Liver (tissue), 3 donors: ENCODE data around the gene CARMIL1.

Source experiments
- CTCF ChIP-seq: fragments of 150-350 bp; IDR thresholded peaks from 2 replicates; pipeline ENCODE4 v1.5.1; 2017; ENCODE audit warnings: improper control_type of control experiment, low read depth, low read length; ENCODE audit not compliant: missing input control
- FOXA2 ChIP-seq: IDR thresholded peaks from 2 replicates; pipeline ENCODE4 v1.6.1; 2016; ENCODE audit warnings: antibody characterized with exemption
- RAD21 ChIP-seq, 2 donors: IDR thresholded peaks; 2 replicates each; pipeline ENCODE4 v1.6.1; 2016; ENCODE audit warnings: antibody characterized with exemption in 2 of 2, mild to moderate bottlenecking in 2 of 2
- SP1 ChIP-seq: IDR thresholded peaks from 2 replicates; pipeline ENCODE4 v1.6.1; 2018; ENCODE audit warnings: antibody characterized with exemption, mild to moderate bottlenecking
- TAF1 ChIP-seq: conservative IDR thresholded peaks from 2 replicates; pipeline ENCODE4 v1.6.1; 2016; ENCODE audit warnings: antibody characterized with exemption, mild to moderate bottlenecking
- ZBTB33 ChIP-seq: IDR thresholded peaks from 2 replicates; pipeline ENCODE4 v1.6.1; 2016; ENCODE audit warnings: antibody characterized with exemption
- TF ChIP-seq, protein P1 (sequence below): IDR thresholded peaks from 2 replicates; pipeline ENCODE4 v1.6.1; 2016; ENCODE audit warnings: antibody characterized with exemption
- donor health status: healthy.
- donor health status: healthy.

DNA sequence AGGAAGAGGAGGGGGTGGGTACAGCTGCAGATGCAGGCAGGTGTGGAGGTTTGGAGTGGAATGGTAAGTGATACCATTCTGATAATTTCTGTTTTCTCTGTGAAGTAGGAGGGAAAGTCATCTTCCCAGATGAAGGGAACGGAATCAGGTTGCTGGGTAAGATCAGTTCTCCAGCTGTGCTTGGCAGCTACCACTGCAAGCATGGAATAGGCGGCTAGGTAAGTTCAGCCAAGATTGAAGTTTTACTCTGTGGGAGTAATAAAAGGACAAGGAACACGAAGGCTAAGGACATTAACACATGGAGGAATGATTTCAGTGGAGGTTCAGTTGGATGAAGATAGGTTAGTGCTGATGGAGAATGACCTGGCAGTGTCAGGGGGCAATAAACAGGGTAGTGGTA lies 128.3 kb downstream of the CARMIL1 start:
- TF ChIP-seq CTCF (no peak), TAF1 (no peak), ZBTB33 (no peak), SP1 (no peak), RAD21 (IDR thresholded peaks at IDR 0.05) (no peak), FOXA2 (no peak)
- TF ChIP-seq, protein P1, sequence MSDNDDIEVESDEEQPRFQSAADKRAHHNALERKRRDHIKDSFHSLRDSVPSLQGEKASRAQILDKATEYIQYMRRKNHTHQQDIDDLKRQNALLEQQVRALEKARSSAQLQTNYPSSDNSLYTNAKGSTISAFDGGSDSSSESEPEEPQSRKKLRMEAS: no peak
